Body of pancreas (tissue), 4 donors: ENCODE data around the gene OR1I1. TPM values are rescaled to one million over a fixed set of nuclear protein-coding genes. Genes with fewer than 3 reads are reported as not detected.
A peak's percentile ranks its signal among the peaks of the same experiment; 100 is the strongest.
"Not testable (repeated sequence)": the region's sequence is repeated elsewhere in the genome, so short reads cannot be mapped to it uniquely, and the experiment has no call there.

Experiments
- ATAC-seq: fragments of 150-250 bp; one replicate; pipeline ENCODE4 v1.9.1; 2016
- DNase-seq, 4 donors: peaks; one replicate each; pipeline ENCODE4 v3.0.0-alpha.2; 2019
- H3K27ac ChIP-seq, 4 donors: fragments of 200-600 bp; sonication (generic); 1 replicate in 3 of 4; 2 replicates in 1 of 4; pipeline versions ENCODE4 v1.5.1 to v1.6.1; 2016 to 2019; ENCODE audit warnings: mild to moderate bottlenecking in 1 of 4, mixed read lengths in 1 of 4, moderate library complexity in 1 of 4
- H3K27me3 ChIP-seq, 2 donors: fragments of 200-600 bp; sonication (generic); one replicate each; pipeline ENCODE4 v1.6.0; 2016; ENCODE audit warnings: mild to moderate bottlenecking in 1 of 2
- H3K36me3 ChIP-seq, 2 donors: fragments of 200-600 bp; sonication (generic); replicated peaks in 1 of 2; 2 replicates each; pipeline ENCODE4 v1.5.1; 2016; ENCODE audit warnings: low read depth in 2 of 2; ENCODE audit not compliant: insufficient read depth in 1 of 2
- H3K4me1 ChIP-seq: fragments of 200-600 bp; sonication (generic); one replicate; pipeline ENCODE4 v1.6.0; 2016
- H3K4me3 ChIP-seq, 2 donors: fragments of 200-600 bp; sonication (generic); 1 replicate in 1 of 2; 2 replicates in 1 of 2; pipeline ENCODE4 v1.5.1; 2016 to 2019
- H3K9me3 ChIP-seq, 3 donors: fragments of 200-600 bp; sonication (generic); 1 replicate in 2 of 3; 2 replicates in 1 of 3; pipeline ENCODE4 v1.5.1; 2016
- POLR2A ChIP-seq, 3 donors: fragments of 450-650 bp; IDR thresholded peaks; one replicate each; pipeline ENCODE4 v1.6.1; 2016; ENCODE audit warnings: antibody characterized with exemption in 3 of 3, mild to moderate bottlenecking in 2 of 3
- WGBS, 2 donors: methylation state at CpG; one replicate each; pipeline ENCODE4 v1.1.5; 2017; 5-methylcytosine and 5-hydroxymethylcytosine counted together
- intact Hi-C: fragments of 100-400 bp; cut with DNase I; formaldehyde crosslinking; loops from one replicate; pipeline ENCODE4 v1.15.1; 2023
- total RNA-seq, 2 donors: library from RNA; depleted of rRNA; stranded (reverse); fragments of >200 nt; gene quantifications; one replicate each; pipeline ENCODE4 v1.1.0, GENCODE V29; 2016
- TF ChIP-seq, protein P1 (sequence below), 7 experiments: fragments of 450-650 bp in 4 of 7; fragments of 200-600 bp in 3 of 7; sonication (generic) in 3 of 7; IDR thresholded peaks; one replicate each; pipeline ENCODE4 v1.5.1; 2016 to 2019; ENCODE audit warnings: antibody characterized with exemption in 7 of 7

Gene OR1I1
- total RNA-seq, 2 donors from 2014 or later, result not detected

DNA sequence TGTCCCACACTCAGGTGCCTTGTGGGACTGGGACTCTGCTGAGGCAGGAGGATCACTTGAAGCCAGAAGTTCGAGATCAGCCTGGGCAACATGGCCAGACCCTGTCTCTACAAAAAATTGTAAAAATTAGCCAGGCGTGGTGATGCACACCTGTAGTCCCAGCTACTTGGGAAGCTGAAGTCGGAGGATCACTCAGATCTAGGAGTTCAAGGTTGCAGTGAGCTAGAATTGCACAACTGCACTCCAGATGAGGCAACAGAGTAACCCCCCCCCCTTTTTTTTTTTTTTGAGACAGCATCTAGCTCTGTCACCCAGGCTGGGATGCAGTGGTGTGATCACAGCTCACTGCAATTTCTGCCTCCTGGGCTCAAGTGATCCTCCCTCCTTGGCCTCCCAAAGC is 14.2 kb downstream of the OR1I1 start:
- Histone ChIP-seq H3K4me1 (peaks cover 5% of the 10 kb centered on the region), H3K9me3 (no peaks in the 10 kb centered on the region), H3K27me3 (no peaks in the 10 kb centered on the region), H3K36me3 (no peaks in the 10 kb centered on the region), H3K4me3 (no peak overlapping the region), H3K27ac (no peak overlapping the region)
- 72 to 75% methylated on average over 3 of the region's 3 CpGs for WGBS, 2 donors
- DNase-seq (no peak), ATAC-seq (no peak)
- no peak for TF ChIP-seq POLR2A (IDR thresholded peaks at IDR 0.05)
- TF ChIP-seq, protein P1, sequence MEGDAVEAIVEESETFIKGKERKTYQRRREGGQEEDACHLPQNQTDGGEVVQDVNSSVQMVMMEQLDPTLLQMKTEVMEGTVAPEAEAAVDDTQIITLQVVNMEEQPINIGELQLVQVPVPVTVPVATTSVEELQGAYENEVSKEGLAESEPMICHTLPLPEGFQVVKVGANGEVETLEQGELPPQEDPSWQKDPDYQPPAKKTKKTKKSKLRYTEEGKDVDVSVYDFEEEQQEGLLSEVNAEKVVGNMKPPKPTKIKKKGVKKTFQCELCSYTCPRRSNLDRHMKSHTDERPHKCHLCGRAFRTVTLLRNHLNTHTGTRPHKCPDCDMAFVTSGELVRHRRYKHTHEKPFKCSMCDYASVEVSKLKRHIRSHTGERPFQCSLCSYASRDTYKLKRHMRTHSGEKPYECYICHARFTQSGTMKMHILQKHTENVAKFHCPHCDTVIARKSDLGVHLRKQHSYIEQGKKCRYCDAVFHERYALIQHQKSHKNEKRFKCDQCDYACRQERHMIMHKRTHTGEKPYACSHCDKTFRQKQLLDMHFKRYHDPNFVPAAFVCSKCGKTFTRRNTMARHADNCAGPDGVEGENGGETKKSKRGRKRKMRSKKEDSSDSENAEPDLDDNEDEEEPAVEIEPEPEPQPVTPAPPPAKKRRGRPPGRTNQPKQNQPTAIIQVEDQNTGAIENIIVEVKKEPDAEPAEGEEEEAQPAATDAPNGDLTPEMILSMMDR (IDR thresholded peaks at IDR 0.05), result no peak
- intact Hi-C loops, result no loop called here

DNA sequence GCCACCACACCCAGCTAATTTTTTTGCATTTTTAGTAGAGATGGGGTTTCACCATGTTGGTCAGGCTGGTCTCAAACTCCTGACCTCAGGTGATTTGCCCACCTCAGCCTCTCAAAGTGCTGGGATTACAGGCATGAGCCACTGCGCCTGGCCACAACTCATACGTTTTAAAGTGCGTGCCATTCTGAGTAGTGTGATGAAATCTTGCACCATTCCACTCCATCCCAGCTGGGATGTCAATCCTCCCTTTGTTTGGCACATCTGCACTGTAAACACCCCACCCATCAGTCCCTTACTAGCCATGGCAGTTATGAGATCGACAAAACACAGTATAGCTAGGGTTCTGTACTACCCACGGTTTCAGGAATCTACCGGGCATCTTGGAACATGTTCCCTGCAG is 16.0 kb downstream of the OR1I1 start:
- 79 to 88% methylated on average over 6 of the region's 6 CpGs for WGBS, 2 donors
- H3K27me3 ChIP-seq, DNase-seq, H3K9me3 ChIP-seq, H3K36me3 ChIP-seq, H3K27ac ChIP-seq, intact Hi-C loops, H3K4me1 ChIP-seq, H3K4me3 ChIP-seq, ATAC-seq: not testable (repeated sequence)

DNA sequence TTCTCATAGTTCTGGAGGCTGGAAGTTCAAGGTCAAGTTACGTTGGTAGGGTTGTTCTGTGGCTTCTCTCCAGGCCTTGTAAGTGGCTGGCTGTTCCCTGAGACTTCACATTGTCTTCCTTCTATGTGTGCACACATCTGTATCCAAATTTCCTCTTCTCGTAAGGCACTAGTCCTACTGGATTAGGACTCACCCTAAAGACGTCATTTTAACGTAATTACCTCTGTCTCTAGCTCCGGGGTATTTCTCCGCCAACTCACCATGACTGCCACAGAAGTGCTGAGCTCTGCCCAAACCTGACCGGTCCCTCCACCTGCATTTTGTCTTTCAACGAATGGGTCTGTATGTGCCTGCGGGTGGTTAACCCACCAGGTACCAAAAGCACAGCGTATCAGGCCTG is 16.4 kb downstream of the OR1I1 start:
- Histone ChIP-seq H3K9me3 (peaks cover 0 to 2% (median 0%) of the 10 kb centered on the region in 3 donors), H3K4me1 (no peaks in the 10 kb centered on the region), H3K36me3 (no peaks in the 10 kb centered on the region), H3K27ac (no peak overlapping the region), H3K27me3 (no peaks in the 10 kb centered on the region), H3K4me3 (no peak overlapping the region)
- intact Hi-C loops, result no loop called here
- ATAC-seq (no peak), DNase-seq (no peak)
- TF ChIP-seq, protein P1 (IDR thresholded peaks at IDR 0.05), result no peak
- no peak for TF ChIP-seq POLR2A (IDR thresholded peaks at IDR 0.05)
- 62 to 77% methylated on average over 10 of the region's 10 CpGs for WGBS, 2 donors

DNA sequence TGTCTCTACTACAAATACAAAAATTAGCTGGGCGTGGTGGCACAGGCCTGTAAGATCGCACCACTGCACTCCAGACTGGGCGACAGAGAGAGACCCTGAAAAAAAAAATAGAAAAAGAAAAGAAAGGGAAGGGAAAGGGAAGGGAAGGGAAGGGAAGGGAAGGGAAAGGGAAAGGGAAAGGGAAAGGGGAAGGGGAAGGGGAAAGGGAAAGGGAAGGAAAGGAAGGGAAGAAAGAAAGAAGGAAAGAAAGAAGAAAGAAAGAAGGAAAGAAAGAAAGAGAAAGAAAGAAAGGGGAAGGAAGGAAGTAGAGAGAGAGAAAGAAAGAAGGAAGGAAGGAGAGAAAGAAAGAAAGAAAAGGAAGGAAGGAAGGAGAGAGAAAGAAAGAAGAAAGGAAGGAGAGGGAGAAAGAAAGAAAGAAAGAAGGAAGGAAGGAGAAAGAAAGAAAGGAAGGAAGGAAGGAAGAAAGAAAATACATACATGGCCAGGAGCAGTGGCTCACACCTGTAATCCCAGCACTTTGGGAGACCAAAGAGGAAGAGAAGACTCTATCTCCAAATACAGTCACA is 17.1 kb downstream of the OR1I1 start:
- DNase-seq (no peak), ATAC-seq (no peak)
- no peak overlapping the region for H3K4me3 ChIP-seq
- peaks cover 0 to 4% (median 0%) of the 10 kb centered on the region in 3 donors for H3K9me3 ChIP-seq
- intact Hi-C loops, result no loop called here
- no peaks in the 10 kb centered on the region for H3K4me1 ChIP-seq
- TF ChIP-seq, protein P1 (IDR thresholded peaks at IDR 0.05), result no peak
- no peak for TF ChIP-seq POLR2A (IDR thresholded peaks at IDR 0.05)
- no peak overlapping the region for H3K27ac ChIP-seq
- 73 to 84% methylated on average over 3 of the region's 3 CpGs for WGBS, 2 donors
- H3K36me3 ChIP-seq, result no peaks in the 10 kb centered on the region
- H3K27me3 ChIP-seq, result no peaks in the 10 kb centered on the region

DNA sequence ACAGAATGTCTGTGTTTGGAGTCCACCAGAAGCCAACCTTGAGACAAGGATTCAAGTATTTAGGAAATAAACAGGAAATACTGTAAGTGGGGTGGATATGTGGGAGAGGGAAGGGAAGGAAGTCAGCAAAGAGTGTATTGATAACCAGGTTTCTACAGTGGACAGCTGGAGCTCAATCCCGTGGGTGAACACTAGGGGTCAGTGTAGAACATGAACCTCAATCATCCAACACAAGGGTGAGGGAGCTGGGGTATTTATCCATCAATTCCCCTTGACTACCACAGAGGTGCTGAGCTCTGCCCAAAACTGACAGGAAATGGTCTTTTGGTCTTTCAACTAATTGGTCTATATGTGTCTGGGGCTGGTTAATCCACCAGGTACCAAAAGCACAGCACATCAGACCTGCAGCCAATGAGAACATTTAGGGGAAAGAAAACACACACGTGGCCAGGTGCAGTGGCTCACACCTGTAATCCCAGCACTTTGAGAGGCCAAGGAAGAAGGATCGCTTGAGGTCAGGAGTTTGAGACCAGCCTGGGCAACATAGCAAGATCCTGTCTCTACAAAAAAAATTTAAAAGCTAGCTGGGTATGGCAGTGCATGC is 19.6 kb downstream of the OR1I1 start:
- ATAC-seq (no peak), DNase-seq (peak in 3 of 4 donors; percentile 38 to 50 (median 39))
- Histone ChIP-seq H3K27me3 (no peaks in the 10 kb centered on the region), H3K27ac (no peak overlapping the region), H3K9me3 (peaks cover 0 to 4% (median 0%) of the 10 kb centered on the region in 3 donors), H3K36me3 (no peaks in the 10 kb centered on the region), H3K4me3 (no peak overlapping the region), H3K4me1 (no peaks in the 10 kb centered on the region)
- intact Hi-C loops, result no loop called here
- TF ChIP-seq POLR2A (IDR thresholded peaks at IDR 0.05), result no peak
- TF ChIP-seq, protein P1 (IDR thresholded peaks at IDR 0.05), result peak in 6 of 7 experiments; percentile 32 to 51 (median 40)
- WGBS, 2 donors, result 46 to 53% methylated on average over 3 of the region's 3 CpGs
